ENCODE measurements around the gene SNX27.
A peak's percentile ranks its signal among the peaks of the same experiment; 100 is the strongest.

Gene SNX27

DNA sequence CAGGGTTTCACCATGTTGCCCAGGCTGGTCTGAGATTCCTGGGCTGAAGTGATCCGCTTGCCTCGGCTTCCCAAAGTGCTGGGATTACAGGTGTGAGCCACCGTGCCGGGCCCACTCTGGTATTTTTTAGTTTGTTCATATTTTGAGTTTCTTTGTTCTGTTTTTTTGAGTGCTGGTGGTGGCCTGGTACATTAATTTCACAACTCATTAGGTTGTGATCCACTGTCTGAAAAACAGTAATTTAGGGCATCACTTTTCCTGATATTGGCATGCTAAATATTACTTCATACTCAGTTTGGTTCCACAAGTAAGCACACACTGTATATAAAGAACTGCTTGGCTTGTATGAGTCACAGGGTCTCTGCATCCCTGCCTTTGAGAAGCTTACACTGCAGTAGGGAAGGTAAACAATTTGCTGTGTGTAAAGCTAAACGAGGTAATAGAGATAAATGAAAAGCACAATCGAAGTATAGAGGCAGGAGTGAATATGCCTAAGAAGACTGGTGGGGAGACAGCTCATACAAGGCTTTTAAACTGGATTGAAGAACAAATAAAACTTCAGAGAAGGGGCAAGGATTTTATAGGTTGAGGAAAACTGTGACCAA is 7.7 kb downstream of the SNX27 start (continued):
- TF ChIP-seq ZNF26 (tag by site-specific recombination; IDR thresholded peaks at IDR 0.05): no peak
- TF ChIP-seq ZFP69B (tag by site-specific recombination; IDR thresholded peaks at IDR 0.05): peak; percentile 59
- TF ChIP-seq KLF7 (tag by site-specific recombination; IDR thresholded peaks at IDR 0.05; ENCODE audit: borderline replicate concordance): no peak
- TF ChIP-seq EGR2 (tag by site-specific recombination; IDR thresholded peaks at IDR 0.05; ENCODE audit: low read depth): no peak
- TF ChIP-seq ZNF701 (tag by site-specific recombination; IDR thresholded peaks at IDR 0.05): no peak
- TF ChIP-seq, protein P1, sequence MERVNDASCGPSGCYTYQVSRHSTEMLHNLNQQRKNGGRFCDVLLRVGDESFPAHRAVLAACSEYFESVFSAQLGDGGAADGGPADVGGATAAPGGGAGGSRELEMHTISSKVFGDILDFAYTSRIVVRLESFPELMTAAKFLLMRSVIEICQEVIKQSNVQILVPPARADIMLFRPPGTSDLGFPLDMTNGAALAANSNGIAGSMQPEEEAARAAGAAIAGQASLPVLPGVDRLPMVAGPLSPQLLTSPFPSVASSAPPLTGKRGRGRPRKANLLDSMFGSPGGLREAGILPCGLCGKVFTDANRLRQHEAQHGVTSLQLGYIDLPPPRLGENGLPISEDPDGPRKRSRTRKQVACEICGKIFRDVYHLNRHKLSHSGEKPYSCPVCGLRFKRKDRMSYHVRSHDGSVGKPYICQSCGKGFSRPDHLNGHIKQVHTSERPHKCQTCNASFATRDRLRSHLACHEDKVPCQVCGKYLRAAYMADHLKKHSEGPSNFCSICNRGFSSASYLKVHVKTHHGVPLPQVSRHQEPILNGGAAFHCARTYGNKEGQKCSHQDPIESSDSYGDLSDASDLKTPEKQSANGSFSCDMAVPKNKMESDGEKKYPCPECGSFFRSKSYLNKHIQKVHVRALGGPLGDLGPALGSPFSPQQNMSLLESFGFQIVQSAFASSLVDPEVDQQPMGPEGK (tag by site-specific recombination; IDR thresholded peaks at IDR 0.05): no peak
- no peak for TF ChIP-seq ELK4 (IDR thresholded peaks at IDR 0.05; ENCODE audit: borderline replicate concordance, low read depth, low read length)
- no peak for TF ChIP-seq SP3 (tag by site-specific recombination; IDR thresholded peaks at IDR 0.05)
- no peak for TF ChIP-seq ZNF514 (tag by site-specific recombination; IDR thresholded peaks at IDR 0.05)
- peak; percentile 53; the same call in 1 of the 2 replicates for TF ChIP-seq SCRT2 (tag by site-specific recombination; IDR thresholded peaks at IDR 0.05)
- TF ChIP-seq ZNF561 (tag by site-specific recombination; IDR thresholded peaks at IDR 0.05; ENCODE audit: borderline replicate concordance): no peak
- TF ChIP-seq, protein P2, sequence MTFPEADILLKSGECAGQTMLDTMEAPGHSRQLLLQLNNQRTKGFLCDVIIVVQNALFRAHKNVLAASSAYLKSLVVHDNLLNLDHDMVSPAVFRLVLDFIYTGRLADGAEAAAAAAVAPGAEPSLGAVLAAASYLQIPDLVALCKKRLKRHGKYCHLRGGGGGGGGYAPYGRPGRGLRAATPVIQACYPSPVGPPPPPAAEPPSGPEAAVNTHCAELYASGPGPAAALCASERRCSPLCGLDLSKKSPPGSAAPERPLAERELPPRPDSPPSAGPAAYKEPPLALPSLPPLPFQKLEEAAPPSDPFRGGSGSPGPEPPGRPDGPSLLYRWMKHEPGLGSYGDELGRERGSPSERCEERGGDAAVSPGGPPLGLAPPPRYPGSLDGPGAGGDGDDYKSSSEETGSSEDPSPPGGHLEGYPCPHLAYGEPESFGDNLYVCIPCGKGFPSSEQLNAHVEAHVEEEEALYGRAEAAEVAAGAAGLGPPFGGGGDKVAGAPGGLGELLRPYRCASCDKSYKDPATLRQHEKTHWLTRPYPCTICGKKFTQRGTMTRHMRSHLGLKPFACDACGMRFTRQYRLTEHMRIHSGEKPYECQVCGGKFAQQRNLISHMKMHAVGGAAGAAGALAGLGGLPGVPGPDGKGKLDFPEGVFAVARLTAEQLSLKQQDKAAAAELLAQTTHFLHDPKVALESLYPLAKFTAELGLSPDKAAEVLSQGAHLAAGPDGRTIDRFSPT (tag by site-specific recombination; IDR thresholded peaks at IDR 0.05): no peak
- TF ChIP-seq ZNF391 (tag by site-specific recombination; IDR thresholded peaks at IDR 0.05; ENCODE audit: borderline replicate concordance, low read depth): no peak
- TF ChIP-seq ZNF423 (tag by site-specific recombination; IDR thresholded peaks at IDR 0.05): no peak
- TF ChIP-seq ZNF747 (tag by site-specific recombination; IDR thresholded peaks at IDR 0.05): no peak
- 0 out of 2 replicates have a peak, but pooled peaks have one; percentile 23 for TF ChIP-seq ZNF629 (tag by site-specific recombination; IDR thresholded peaks at IDR 0.05)
- TF ChIP-seq ZNF677 (tag by site-specific recombination; IDR thresholded peaks at IDR 0.05): no peak
- no peak for TF ChIP-seq ZNF518A (tag by site-specific recombination; conservative IDR thresholded peaks at IDR 0.05; ENCODE audit: low read depth)
- no peak for TF ChIP-seq ZNF121 (tag by site-specific recombination; IDR thresholded peaks at IDR 0.05)
- no peak for TF ChIP-seq ZNF214 (tag by site-specific recombination; IDR thresholded peaks at IDR 0.05; ENCODE audit: borderline replicate concordance)
- TF ChIP-seq ZNF707 (tag by site-specific recombination; IDR thresholded peaks at IDR 0.05): no peak
- no peak for TF ChIP-seq ZNF596 (tag by site-specific recombination; IDR thresholded peaks at IDR 0.05)
- TF ChIP-seq GLI2 (tag by site-specific recombination; IDR thresholded peaks at IDR 0.05; ENCODE audit: borderline replicate concordance, low read depth): no peak
- TF ChIP-seq KLF16 (tag by site-specific recombination; IDR thresholded peaks at IDR 0.05): no peak
- no peak for TF ChIP-seq ZNF626 (tag by site-specific recombination; IDR thresholded peaks at IDR 0.05)
- peak; percentile 81; the same call in 1 of the 2 replicates for TF ChIP-seq ZBTB48 (tag by site-specific recombination; IDR thresholded peaks at IDR 0.05)
- no peak for TF ChIP-seq ZNF394 (tag by site-specific recombination; IDR thresholded peaks at IDR 0.05; ENCODE audit: borderline replicate concordance)
- peak; percentile 37; the same call in 1 of the 2 replicates for TF ChIP-seq GLIS1 (tag by site-specific recombination; IDR thresholded peaks at IDR 0.05)
- no peak for TF ChIP-seq IKZF3 (tag by site-specific recombination; IDR thresholded peaks at IDR 0.05)
